Upper lobe of left lung (tissue), 6 donors: ENCODE data around the gene COL4A6. TPM values are rescaled to one million over a fixed set of nuclear protein-coding genes. Genes with fewer than 3 reads are reported as not detected.

Source experiments
- ATAC-seq, 2 donors: fragments of 200-7000 bp; cut with Tn5 transposase; one replicate each; pipeline ENCODE4 v1.9.1; 2022; ENCODE audit warnings: mild to moderate bottlenecking in 2 of 2, moderate library complexity in 2 of 2; ENCODE audit not compliant: low FRiP score in 2 of 2
- DNase-seq, 2 donors: peaks; one replicate each; pipeline ENCODE4 v3.0.0-alpha.2; 2019 to 2020
- H3K27ac ChIP-seq, 4 donors: fragments of 200-600 bp; sonication (generic); one replicate each; pipeline ENCODE4 v1.5.1; 2016 to 2019
- H3K27me3 ChIP-seq, 4 donors: fragments of 200-600 bp; sonication (generic); one replicate each; pipeline ENCODE4 v1.5.1; 2017 to 2019
- H3K36me3 ChIP-seq, 4 donors: fragments of 200-600 bp; sonication (generic); one replicate each; pipeline ENCODE4 v1.5.1; 2016 to 2019
- H3K4me1 ChIP-seq, 4 donors: fragments of 200-600 bp; sonication (generic); one replicate each; pipeline ENCODE4 v1.5.1; 2018 to 2019
- H3K4me3 ChIP-seq, 4 donors: fragments of 200-600 bp; sonication (generic); one replicate each; pipeline ENCODE4 v1.5.1; 2017 to 2019; ENCODE audit warnings: mild to moderate bottlenecking in 2 of 4, moderate library complexity in 1 of 4
- H3K9me3 ChIP-seq, 4 donors: fragments of 200-600 bp; sonication (generic); one replicate each; pipeline ENCODE4 v1.5.1; 2018 to 2019
- CTCF ChIP-seq, 6 experiments: fragments of 450-650 bp in 4 of 6; fragments of 200-600 bp in 2 of 6; sonication (generic) in 2 of 6; IDR thresholded peaks; one replicate each; pipeline ENCODE4 v1.5.1; 2016 to 2019; ENCODE audit warnings: antibody characterized with exemption in 6 of 6
- EP300 ChIP-seq, 4 donors: sonication (generic); formaldehyde crosslinking; IDR thresholded peaks; one replicate each; pipeline ENCODE4 v1.5.1; 2017; ENCODE audit warnings: antibody characterized with exemption in 4 of 4, control low read depth in 2 of 4
- POLR2A ChIP-seq, 4 donors: fragments of 450-650 bp; IDR thresholded peaks; one replicate each; pipeline ENCODE4 v1.5.1; 2016 to 2017; ENCODE audit warnings: antibody characterized with exemption in 4 of 4, mild to moderate bottlenecking in 2 of 4
- POLR2AphosphoS5 ChIP-seq, 2 donors: sonication (generic); formaldehyde crosslinking; IDR thresholded peaks; one replicate each; pipeline ENCODE4 v1.5.1; 2017; ENCODE audit warnings: antibody characterized with exemption in 2 of 2
- WGBS, 2 donors: methylation state at CpG; one replicate each; pipeline ENCODE4 v1.1.5; 2017 to 2018; 5-methylcytosine and 5-hydroxymethylcytosine counted together
- total RNA-seq, 6 donors: library from RNA; depleted of rRNA in 4 of 6; stranded (reverse); fragments of >200 nt in 4 of 6; gene quantifications; one replicate each; pipeline versions ENCODE4 v1.1.0 to v1.2.1, GENCODE V29; 2016 to 2021
- donor health status: DM: no; HTN: no; CAD: no; lungs with moderate emphysema.
- donor health status: DM: no; HTN: yes; CAD: no; lungs with severe emphysema.

The COL4A6 gene
- total RNA-seq, 6 donors from 2014 or later, result 0.52 to 3.8 (median 2.2) TPM

- Histone ChIP-seq H3K9me3 (no peaks in the 10 kb centered on the region), H3K27me3 (no peaks in the 10 kb centered on the region), H3K4me3 (no peak overlapping the region), H3K36me3 (no peaks in the 10 kb centered on the region), H3K27ac (no peak overlapping the region), H3K4me1 (no peaks in the 10 kb centered on the region)
- ATAC-seq, result no peak
- TF ChIP-seq POLR2A (IDR thresholded peaks at IDR 0.05), result no peak
- TF ChIP-seq EP300 (IDR thresholded peaks at IDR 0.05), result no peak
- no peak for TF ChIP-seq CTCF (IDR thresholded peaks at IDR 0.05)
- TF ChIP-seq POLR2AphosphoS5 (IDR thresholded peaks at IDR 0.05), result no peak
- DNase-seq, result no peak
- WGBS, 2 donors, result 30 to 54% methylated on average over 3 of the region's 3 CpGs
Measured at GRCh38 chrX:108173874-108174273, 264.3 kb downstream of the COL4A6 start.

- no peak overlapping the region for H3K27ac ChIP-seq
- no peaks in the 10 kb centered on the region for H3K4me1 ChIP-seq
- no peak overlapping the region for H3K4me3 ChIP-seq
- WGBS, 2 donors, result 92 to 94% methylated on average over 4 of the region's 4 CpGs
- TF ChIP-seq POLR2AphosphoS5 (IDR thresholded peaks at IDR 0.05) (no peak), CTCF (IDR thresholded peaks at IDR 0.05) (no peak), EP300 (IDR thresholded peaks at IDR 0.05) (no peak), POLR2A (IDR thresholded peaks at IDR 0.05) (no peak)
- ATAC-seq (no peak), DNase-seq (no peak)
- no peaks in the 10 kb centered on the region for H3K36me3 ChIP-seq
- no peaks in the 10 kb centered on the region for H3K27me3 ChIP-seq
- no peaks in the 10 kb centered on the region for H3K9me3 ChIP-seq
Measured at GRCh38 chrX:108171671-108172070, 266.6 kb downstream of the COL4A6 start.

GRCh38 chrX:108169768-108170167, 268.5 kb downstream of the COL4A6 start:
- no peaks in the 10 kb centered on the region for H3K4me1 ChIP-seq
- TF ChIP-seq POLR2A (IDR thresholded peaks at IDR 0.05) (no peak), POLR2AphosphoS5 (IDR thresholded peaks at IDR 0.05) (no peak), EP300 (IDR thresholded peaks at IDR 0.05) (no peak), CTCF (IDR thresholded peaks at IDR 0.05) (no peak)
- H3K4me3 ChIP-seq, result no peak overlapping the region
- H3K27ac ChIP-seq, result no peak overlapping the region
- H3K27me3 ChIP-seq, result no peaks in the 10 kb centered on the region
- DNase-seq, result no peak
- no peaks in the 10 kb centered on the region for H3K9me3 ChIP-seq
- 88 to 93% methylated on average over 3 of the region's 3 CpGs for WGBS, 2 donors
- H3K36me3 ChIP-seq, result no peaks in the 10 kb centered on the region
- no peak for ATAC-seq

GRCh38 chrX:108168961-108169740, 269.1 kb downstream of the COL4A6 start:
- Histone ChIP-seq H3K27ac (no peak overlapping the region), H3K27me3 (no peaks in the 10 kb centered on the region)
- 84 to 88% methylated on average over 5 to 9 of the region's 9 CpGs for WGBS, 2 donors

More at GRCh38 chrX:108168961-108169740, 269.1 kb downstream of the COL4A6 start:
- Histone ChIP-seq H3K4me3 (no peak overlapping the region), H3K4me1 (no peaks in the 10 kb centered on the region), H3K36me3 (no peaks in the 10 kb centered on the region), H3K9me3 (no peaks in the 10 kb centered on the region)
- DNase-seq, result no peak
- no peak for TF ChIP-seq POLR2A (IDR thresholded peaks at IDR 0.05)
- TF ChIP-seq POLR2AphosphoS5 (IDR thresholded peaks at IDR 0.05), result no peak
- no peak for TF ChIP-seq CTCF (IDR thresholded peaks at IDR 0.05)
- TF ChIP-seq EP300 (IDR thresholded peaks at IDR 0.05), result no peak
- no peak for ATAC-seq
